HuH-7.5 (cell line): ENCODE results near the gene CLEC2A.

Experiments
- DNase-seq: peaks from one replicate; pipeline ENCODE4 v3.0.0; 2011; ENCODE audit warnings: low spot score

Gene CLEC2A

DNA sequence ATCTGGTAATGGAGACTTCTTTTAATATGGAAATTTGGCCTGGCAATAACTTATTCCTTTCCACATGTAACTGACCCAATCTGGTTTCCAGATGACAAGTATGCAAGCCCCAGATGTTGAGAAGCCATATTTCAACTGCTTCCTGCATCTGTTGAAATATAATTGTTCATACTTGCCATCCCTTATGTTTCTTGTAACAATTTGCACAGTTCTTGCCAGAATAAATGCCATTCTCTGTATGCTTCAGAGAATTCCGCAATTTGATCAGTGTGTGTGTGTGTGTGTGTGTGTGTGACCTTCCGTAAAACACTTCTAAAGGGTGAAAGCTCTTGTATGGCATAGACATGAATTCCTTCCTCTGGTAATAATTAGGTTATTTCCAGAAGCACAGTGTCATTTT lies 1.8 kb upstream of the CLEC2A start:
- no peak for DNase-seq

DNA sequence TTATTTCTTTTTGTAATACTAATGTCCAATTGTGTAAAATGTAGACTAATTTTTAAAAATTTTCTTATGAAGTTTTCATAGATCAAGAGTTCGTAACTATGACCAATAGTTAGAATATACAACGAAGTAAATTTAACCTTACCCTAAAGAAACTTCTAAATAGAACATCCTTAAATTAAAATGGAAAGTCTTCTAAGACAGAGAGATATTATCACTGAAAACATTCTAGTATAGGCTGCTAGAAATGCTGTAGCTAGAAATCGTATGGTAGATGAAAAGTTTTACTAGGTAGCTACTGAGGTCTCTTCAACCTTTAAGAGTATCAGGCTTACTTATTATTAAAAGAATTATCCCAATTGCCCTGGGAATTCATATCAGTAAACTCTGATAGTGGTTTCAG lies 925 bp downstream of the CLEC2A start:
- no peak for DNase-seq

- no peak for DNase-seq
These were observed 3.6 kb downstream of the CLEC2A start for GRCh38 chr12:9928607-9929006.

- no peak for DNase-seq
These were observed 5.3 kb downstream of the CLEC2A start for GRCh38 chr12:9926876-9927275.

DNA sequence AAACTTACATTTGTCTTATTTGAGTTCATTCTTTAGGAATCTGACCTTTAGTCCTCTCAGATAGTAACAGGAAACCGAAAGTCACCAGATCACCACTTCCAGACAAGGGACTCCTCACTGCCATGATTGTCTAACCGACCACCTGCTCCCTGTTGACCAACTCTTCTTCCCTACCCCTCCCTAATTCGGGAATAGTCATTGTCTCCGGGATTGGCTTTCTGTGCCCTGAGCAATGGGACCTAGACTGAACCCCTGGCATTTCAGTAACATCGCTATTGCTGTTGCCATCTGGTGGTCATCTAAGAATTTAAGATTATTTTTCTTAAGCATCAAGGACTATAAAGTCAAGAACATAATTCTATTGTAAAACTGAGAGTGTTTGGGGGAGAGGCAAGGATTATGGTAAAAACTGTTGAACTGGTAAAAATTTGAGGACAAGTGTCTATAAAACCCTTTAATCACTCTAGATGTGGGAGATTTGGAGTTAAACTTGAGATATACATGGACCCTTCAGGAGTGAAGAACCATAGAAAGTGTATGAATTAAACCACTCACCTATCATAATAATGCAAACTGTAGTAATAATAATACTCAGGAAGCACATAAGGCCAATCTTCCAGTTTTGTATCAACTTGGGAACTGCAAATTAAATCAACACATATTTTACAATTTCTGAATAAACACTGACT lies 6.3 kb downstream of the CLEC2A start:
- no peak for DNase-seq

- no peak for DNase-seq
These were observed 9.7 kb downstream of the CLEC2A start for GRCh38 chr12:9922429-9922828.

DNA sequence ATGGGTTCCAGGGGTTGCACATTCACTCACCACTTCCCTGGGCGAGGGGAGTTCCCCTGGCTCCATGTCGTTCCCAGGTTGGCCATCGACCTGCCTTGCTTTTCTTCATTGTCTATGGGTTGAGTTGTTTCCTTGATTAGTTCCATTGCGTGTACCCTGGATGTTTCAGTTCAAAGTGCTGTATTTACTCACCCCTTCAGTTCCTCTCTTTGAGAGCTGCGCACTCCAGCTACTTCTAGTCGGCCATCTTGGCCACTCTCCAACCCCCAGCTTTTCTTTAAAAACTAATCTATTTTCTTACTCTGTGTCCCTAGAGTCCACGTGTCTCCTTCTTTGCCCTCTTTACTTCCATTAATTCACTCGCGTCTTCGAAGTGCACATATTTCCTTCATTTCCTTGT lies 11.7 kb downstream of the CLEC2A start:
- no peak for DNase-seq

DNA sequence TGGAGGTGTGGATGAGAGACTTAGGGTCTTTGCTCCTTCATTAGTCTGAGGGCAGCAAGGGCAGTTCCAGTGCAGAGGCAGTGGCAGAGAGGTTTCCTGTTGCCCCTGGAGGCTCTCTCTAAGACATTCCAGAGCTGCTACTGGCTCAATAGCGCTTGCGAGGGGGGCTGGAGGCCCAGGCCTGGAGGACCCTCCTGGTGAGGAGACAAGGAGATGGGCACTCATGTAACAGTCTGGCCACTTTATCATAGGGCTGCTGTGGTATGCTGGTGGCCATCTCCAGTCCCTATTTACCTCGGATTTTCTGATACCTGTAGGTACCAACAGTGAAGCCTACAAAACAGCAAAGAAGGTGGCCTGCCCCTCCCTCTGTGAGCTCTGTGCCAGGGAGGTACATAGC lies 12.7 kb downstream of the CLEC2A start:
- DNase-seq = no peak

- DNase-seq = no peak
These were observed 20.5 kb downstream of the CLEC2A start for GRCh38 chr12:9911708-9912107.

GRCh38 chr12:9910716-9911421 lies 21.3 kb downstream of the CLEC2A start:
- no peak for DNase-seq

- no peak for DNase-seq
These were observed 22.4 kb downstream of the CLEC2A start for GRCh38 chr12:9909724-9910123.

DNA sequence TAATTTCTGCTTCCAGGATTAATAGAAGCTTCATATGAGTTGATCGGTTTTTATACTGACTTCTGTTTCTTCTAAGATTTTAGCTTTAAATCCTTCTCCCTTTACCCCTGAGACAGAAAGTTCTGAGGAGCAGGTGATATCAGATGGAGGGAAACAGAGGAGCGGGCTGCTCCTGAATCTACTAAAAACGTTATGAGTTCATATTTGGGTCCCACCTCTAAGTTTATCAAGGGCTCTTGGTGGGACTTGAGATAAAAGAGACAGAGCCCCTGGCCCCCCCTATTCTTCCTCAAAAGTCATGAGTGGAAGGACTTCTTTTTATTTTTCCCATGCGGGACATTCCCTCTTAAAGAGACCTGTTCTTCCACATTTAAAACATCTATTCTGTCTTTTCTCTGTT lies 23.8 kb downstream of the CLEC2A start:
- no peak for DNase-seq

DNA sequence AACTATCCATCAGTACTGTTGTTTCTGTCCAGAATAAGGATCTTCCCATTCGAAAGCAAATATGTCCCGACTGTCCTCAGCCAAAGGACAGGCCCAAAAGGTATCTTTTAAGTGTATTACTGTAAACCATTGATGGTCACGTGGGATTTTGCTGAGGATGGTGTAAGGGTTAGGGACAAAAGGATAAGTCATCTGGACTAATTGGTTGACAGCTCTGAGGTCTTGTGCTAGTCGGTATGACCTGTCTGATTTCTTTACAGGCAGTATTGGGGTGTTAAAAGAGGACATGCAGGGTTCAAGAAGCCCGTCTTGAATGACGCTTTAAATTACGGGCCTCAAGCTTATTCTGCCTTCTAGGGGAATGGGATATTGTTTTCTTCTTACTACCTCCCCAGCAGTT lies 24.4 kb downstream of the CLEC2A start:
- no peak for DNase-seq

GRCh38 chr12:9906873-9907272 lies 25.3 kb downstream of the CLEC2A start:
- DNase-seq = no peak

- no peak for DNase-seq
These were observed 29.5 kb downstream of the CLEC2A start for GRCh38 chr12:9902539-9903228.

DNA sequence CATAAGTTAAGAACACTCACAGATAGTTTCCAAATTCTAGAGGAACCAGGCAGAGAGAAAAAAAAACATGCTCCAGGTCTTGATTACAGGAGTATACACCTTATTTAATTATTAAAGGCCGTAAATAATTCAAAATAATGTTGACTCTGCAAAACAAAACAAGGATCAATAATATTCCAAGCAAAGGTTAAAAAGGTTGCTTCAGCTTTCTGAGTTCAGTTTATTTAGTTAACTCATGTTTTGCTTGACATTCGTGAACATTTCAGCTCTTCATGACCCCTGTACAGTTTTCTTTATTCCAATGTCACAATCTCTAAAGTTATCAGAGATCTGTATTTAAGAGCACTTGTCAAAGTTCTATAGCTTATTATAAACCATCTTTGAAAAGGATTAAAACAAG lies 31.2 kb downstream of the CLEC2A start:
- no peak for DNase-seq

- DNase-seq = no peak
These were observed 33.0 kb downstream of the CLEC2A start for GRCh38 chr12:9899209-9899608.

- no peak for DNase-seq
These were observed 34.6 kb downstream of the CLEC2A start for GRCh38 chr12:9897535-9897934.

DNA sequence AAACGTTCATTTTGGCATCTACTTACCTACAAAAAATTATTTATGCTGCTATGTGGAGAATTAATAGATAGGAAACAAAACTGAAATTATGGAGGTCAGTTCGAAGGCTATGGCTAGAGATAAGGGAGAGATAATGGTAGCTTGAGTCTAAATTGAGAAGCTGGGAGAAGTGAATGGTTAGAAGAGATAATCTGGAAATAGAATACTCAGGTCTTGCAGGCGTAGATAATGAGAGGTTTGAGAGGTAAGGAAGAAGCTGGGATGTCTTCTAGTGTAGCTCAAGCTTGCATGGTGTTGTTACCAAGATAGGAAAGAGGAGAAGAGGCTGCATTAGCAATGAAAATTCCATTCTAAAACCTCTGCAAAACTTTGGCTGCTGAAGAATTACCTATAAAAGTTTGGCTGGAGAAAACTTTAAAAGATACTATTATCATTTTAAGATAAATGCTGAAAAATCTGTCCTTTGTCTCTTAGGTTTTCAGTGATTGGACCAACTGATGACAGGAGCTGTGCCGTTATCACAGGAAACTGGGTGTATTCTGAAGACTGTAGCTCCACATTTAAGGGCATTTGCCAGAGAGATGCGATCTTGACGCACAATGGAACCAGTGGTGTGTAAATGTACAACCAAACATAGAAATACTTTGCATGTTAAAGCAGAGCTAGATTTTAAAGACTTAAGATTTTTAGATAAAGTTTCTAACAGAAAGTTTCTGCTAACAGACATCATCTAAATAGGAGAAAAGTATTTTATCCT lies 36.8 kb downstream of the CLEC2A start:
- no peak for DNase-seq

DNA sequence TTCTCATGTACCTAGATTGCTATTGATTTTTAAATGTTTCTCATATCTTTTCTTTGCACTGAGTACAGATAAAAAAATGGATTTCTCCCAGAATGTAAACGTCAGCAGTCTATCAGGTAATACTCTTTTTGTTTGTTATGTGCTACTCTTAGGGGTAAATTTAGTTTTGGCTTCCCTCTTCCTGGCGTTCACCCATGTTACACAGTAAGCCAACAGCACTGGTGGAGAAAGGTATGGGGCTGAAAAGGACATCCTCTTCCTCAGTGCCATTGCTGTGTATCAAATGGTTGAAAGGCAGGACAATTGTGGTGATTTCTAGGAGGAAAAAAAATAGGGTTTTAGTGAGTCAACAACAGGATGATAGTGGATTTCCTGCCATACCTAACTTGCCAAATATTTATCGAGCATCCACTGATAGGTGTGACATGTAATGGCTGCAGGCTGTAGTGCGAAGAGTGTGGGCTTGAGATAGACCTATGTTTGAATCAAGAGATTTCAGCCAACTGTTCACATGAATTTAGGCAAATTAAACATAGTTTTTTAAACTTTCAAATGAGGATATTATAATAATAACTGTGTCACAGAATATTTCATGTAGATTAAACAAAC lies 43.4 kb downstream of the CLEC2A start:
- DNase-seq = no peak

DNA sequence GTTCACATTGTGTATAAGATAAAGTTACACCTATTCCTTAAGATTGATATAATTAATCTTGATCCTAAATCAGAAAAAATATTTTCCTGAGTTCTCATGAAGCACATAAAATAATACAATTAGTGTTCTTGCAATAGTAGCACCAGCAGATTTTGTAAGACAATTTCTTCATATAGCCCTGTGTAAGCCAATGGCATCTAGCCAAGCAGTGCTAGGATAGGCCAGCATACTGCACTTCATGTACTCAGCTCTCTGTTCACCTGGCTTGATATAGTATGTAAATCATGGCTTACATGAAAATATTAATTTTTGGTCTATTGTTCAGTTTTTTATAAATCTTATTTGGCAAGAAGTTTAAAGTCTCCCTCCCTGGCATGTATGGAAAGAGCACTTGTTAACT lies 49.0 kb downstream of the CLEC2A start:
- DNase-seq = no peak

DNA sequence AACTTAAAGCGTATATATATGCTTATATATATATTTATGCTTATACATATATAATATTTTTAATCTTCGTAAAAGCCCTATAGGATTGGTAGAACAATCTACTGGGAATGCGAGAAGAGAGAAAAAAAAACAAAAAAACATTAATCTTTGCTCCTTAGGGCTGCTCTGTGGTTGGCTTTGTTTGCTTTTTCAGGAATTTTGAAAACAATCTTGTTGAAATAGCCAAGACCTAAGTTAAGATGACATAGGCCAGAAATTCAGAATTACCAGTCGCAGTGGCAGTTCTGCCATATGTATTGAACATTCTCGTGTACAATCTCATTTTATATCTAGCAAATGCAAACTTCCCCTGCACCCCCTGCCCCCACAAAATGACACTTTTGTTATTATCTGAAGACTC lies 50.2 kb downstream of the CLEC2A start:
- DNase-seq = no peak
